ENCODE results near the gene ERGIC1.

Gene ERGIC1

GRCh38 chr5:172942556-172942955, 108.5 kb downstream of the ERGIC1 start:
- H3K27ac ChIP-seq: no peak overlapping the region
- TF ChIP-seq, protein P1, sequence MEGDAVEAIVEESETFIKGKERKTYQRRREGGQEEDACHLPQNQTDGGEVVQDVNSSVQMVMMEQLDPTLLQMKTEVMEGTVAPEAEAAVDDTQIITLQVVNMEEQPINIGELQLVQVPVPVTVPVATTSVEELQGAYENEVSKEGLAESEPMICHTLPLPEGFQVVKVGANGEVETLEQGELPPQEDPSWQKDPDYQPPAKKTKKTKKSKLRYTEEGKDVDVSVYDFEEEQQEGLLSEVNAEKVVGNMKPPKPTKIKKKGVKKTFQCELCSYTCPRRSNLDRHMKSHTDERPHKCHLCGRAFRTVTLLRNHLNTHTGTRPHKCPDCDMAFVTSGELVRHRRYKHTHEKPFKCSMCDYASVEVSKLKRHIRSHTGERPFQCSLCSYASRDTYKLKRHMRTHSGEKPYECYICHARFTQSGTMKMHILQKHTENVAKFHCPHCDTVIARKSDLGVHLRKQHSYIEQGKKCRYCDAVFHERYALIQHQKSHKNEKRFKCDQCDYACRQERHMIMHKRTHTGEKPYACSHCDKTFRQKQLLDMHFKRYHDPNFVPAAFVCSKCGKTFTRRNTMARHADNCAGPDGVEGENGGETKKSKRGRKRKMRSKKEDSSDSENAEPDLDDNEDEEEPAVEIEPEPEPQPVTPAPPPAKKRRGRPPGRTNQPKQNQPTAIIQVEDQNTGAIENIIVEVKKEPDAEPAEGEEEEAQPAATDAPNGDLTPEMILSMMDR (conservative IDR thresholded peaks at IDR 0.05): no peak

- TF ChIP-seq, protein P1 (conservative IDR thresholded peaks at IDR 0.05): no peak
- no peak overlapping the region for H3K27ac ChIP-seq
These were observed 109.3 kb downstream of the ERGIC1 start for GRCh38 chr5:172943283-172943841.

GRCh38 chr5:172943906-172944305, 109.9 kb downstream of the ERGIC1 start:
- TF ChIP-seq, protein P1 (conservative IDR thresholded peaks at IDR 0.05): no peak
- H3K27ac ChIP-seq: no peak overlapping the region

DNA sequence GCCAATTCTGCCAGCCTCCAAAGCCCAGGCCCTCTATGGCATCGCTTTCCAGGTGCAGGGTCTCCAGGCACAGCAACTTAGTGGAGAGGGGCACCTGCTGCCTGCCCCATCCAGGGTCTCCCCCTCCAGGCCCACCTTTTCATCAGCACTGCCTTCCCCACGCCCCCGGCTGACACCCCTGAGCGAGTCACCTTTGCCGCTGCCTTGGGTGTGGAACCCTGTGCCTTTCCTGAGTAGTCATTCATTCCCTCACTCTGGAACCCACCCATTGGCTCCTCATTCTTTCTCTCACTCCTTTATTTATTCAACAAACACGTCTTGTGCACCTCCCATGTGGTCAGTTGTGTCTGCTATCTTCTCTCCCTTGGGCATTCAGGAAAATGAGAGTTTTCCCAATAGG, 110.7 kb downstream of the ERGIC1 start:
- H3K27ac ChIP-seq: no peak overlapping the region
- TF ChIP-seq, protein P1 (conservative IDR thresholded peaks at IDR 0.05): no peak

DNA sequence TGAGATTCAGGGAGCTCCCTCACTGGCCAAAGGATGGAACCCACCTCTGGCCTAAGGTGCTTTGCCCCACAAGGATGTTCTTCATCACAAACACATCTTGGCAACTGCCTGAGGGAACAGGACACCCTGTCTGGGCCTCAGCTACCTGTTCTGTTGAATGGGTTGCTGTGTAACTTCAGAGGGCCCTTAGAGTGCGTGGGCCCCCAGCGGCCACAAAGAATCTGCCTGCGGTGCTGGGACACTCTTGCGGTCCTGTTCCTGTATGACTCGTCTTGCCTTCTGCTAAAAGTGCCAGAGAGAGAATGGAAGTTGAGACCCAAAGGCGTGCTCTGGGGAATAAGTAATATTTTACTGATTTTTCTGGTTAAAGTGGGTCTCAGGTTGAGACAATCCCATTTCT, 111.1 kb downstream of the ERGIC1 start:
- TF ChIP-seq, protein P1 (conservative IDR thresholded peaks at IDR 0.05): no peak

GRCh38 chr5:172946146-172946545, 112.1 kb downstream of the ERGIC1 start:
- TF ChIP-seq, protein P1 (conservative IDR thresholded peaks at IDR 0.05): no peak
- no peak overlapping the region for H3K27ac ChIP-seq

More for the DNA sequence above, 111.1 kb downstream of the ERGIC1 start:
- no peak overlapping the region for H3K27ac ChIP-seq

GRCh38 chr5:172949426-172949825, 115.4 kb downstream of the ERGIC1 start:
- TF ChIP-seq, protein P1 (conservative IDR thresholded peaks at IDR 0.05): no peak

More at GRCh38 chr5:172949426-172949825, 115.4 kb downstream of the ERGIC1 start:
- H3K27ac ChIP-seq: no peak overlapping the region

Data from VCaP (cell line).